ENCODE measurements around the gene HIP1.

- TF ChIP-seq, protein P1, sequence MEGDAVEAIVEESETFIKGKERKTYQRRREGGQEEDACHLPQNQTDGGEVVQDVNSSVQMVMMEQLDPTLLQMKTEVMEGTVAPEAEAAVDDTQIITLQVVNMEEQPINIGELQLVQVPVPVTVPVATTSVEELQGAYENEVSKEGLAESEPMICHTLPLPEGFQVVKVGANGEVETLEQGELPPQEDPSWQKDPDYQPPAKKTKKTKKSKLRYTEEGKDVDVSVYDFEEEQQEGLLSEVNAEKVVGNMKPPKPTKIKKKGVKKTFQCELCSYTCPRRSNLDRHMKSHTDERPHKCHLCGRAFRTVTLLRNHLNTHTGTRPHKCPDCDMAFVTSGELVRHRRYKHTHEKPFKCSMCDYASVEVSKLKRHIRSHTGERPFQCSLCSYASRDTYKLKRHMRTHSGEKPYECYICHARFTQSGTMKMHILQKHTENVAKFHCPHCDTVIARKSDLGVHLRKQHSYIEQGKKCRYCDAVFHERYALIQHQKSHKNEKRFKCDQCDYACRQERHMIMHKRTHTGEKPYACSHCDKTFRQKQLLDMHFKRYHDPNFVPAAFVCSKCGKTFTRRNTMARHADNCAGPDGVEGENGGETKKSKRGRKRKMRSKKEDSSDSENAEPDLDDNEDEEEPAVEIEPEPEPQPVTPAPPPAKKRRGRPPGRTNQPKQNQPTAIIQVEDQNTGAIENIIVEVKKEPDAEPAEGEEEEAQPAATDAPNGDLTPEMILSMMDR (IDR thresholded peaks at IDR 0.05) = no peak
- no peak for TF ChIP-seq POLR2A (IDR thresholded peaks at IDR 0.05; ENCODE audit: low read depth)
Measured at GRCh38 chr7:75601539-75601938, 137.2 kb downstream of the HIP1 start.

Measured in esophagus muscularis mucosa (tissue), 3 donors.